ENCODE data around the gene IL10RA. TPM values are rescaled to one million over a fixed set of nuclear protein-coding genes. Genes with fewer than 3 reads are reported as not detected.
"Not testable (repeated sequence)": the region's sequence is repeated elsewhere in the genome, so short reads cannot be mapped to it uniquely, and the experiment has no call there.

Gene IL10RA
- total RNA-seq, 1 experiment from 2014 or later: 0.29 TPM

GRCh38 chr11:118007040-118007439 is 20.8 kb downstream of the IL10RA start:
- DNase-seq (ENCODE audit: low read depth): no peak

- DNase-seq (ENCODE audit: low read depth): not testable (repeated sequence)
These were observed 21.5 kb downstream of the IL10RA start for GRCh38 chr11:118007563-118008270.

DNA sequence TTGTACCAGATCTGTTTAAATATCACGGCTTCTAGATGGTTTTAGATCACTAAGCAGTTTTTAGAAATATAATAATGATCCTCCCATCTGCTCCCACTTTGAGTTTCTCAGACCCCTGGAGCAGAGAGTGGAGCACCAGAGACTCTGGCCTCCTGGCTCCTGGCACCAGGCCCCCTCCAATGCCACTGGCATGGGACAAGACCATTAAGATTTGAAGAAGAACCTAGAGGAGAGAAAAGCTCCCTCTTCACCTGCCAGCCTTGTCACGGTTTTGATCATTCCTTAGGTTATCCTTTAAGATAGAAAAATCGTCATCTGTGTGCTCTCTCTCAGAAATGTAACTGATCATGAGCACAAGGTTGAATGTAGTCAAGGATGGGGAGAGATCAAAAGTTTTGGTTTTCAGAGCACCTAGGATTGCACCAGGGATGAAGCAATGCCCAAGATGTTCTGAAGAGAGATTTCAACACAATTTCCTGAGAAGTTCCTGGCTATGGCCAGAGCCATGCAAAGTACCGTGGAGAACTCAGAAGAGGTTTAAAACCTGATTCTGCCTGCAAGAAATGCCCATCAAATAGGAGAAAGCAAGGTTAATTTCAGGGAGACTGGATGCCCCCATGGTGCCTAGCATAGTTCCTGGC is 22.2 kb downstream of the IL10RA start:
- DNase-seq (ENCODE audit: low read depth): no peak

DNA sequence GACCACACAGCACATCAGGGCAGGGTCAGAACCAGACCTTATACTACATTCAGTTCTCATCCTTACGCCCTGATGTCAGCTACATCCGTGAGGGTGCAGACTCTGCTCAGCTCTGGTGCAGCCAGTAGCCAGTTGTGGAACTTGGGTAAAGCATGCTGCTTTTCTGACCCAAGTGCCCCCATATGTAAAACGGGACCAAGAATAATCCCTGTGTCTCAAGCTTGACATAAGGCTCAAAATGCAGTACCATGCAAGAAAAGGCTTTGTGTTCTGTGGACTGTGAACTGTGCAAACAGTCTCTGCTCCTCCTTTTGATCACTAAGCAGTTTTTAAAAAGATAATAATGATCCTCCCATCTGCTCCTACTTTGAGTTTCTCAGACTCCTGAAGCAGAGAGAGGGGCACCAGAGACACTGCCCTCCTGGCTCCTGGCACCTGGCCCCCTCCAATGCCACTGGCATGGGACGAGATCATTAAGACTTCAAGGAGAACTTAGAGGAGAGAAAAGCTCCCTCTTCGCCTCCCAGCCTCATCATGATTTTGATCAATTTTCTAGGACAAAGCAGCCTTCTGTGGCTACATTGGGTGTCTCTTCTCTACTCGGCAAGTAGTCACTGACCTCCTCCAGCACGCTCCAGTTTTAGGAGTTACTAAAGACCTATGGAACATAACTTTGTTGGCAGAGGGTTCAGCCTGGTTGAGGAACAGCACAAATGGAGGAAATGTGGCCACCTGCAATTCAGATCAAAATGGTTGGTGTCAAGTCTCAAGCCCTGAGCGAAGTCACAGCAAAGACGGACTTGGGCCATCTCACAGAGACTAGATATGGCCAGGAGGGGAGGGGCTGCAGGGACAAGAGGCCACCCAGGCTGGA is 23.9 kb downstream of the IL10RA start:
- no peak for DNase-seq (ENCODE audit: low read depth)

DNA sequence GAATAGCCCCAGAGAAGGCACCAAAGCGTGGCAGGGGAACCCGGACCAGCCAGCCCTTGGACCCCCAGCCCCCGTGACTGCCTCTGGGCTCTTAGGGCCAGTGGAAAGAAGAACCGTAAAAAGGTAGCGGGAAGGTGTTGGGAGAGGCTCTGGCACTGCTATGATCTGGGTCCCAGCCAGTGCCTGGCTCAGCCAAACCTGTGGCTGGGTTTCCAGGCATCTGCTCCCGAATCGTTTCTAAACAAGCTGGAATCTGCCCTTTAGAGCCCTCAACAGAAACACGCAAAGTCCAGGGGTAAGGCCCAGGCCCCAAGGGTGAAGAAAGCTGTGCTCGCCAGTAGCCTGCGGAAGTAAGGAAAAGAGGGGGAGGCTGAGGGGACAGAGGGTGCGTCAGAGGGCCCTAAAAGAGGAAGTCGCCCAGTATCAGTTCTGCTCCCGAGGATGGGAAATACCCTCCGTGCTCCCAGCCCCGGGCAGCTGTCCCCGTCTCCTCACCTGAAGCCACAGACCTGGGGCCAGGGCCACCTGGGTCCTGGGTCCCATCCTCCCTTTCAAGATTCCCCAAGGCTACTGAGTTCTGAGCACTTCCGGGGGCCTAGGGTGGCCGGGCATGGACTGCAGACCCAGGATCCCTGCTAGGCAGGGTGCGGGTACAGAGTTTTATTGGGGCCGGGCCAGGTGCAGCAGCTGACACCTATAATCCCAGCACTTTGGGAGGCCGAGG is 24.7 kb downstream of the IL10RA start:
- no peak for DNase-seq (ENCODE audit: low read depth)

- peak; percentile 28 for DNase-seq (ENCODE audit: low read depth)
These were observed 26.0 kb downstream of the IL10RA start for GRCh38 chr11:118012083-118012669.

- no peak for DNase-seq (ENCODE audit: low read depth)
These were observed 27.8 kb downstream of the IL10RA start for GRCh38 chr11:118014022-118014421.

GRCh38 chr11:118015385-118015841 is 29.2 kb downstream of the IL10RA start:
- DNase-seq (ENCODE audit: low read depth): no peak

GRCh38 chr11:118016104-118016503 is 29.9 kb downstream of the IL10RA start:
- DNase-seq (ENCODE audit: low read depth): no peak

DNA sequence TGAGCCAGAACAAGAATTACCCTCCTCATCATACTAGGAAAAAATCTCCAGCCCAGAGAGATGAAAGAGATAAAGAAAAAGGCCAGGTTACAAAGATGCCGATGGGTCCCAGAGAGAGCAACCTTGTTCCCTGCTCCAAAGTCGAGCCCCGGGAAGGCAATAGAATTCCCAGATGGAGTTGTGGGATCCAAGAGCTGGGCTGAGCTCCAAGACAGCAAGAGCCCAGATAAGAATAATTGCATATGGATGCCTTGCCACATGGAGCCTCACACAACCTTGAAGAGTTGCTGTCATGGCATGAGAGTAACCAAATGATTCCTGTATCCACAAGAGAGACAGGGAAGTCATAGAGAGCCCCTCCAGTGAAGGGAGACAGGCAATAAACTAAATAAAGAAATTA is 30.9 kb downstream of the IL10RA start:
- DNase-seq (ENCODE audit: low read depth): no peak

GRCh38 chr11:118017631-118018315 is 31.6 kb downstream of the IL10RA start:
- DNase-seq (ENCODE audit: low read depth): no peak

DNA sequence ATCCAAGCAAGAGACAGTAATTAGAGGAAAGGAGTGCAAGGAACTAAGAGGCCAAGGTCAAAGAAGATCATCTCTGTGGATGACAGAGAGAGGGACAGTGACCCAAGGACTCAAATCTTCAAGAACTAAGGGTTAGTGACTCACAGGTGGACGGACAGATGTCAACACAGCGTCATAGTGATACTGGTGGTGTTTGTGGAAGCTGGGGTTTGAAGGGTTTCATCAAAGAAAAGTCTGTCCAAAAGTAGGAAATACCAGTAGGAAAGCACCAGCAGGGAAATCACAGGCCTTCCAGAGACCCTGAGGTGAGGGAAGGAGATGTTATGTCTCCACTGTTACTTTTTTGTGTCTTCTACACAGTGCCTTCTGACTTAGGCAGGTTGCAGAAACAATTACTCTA is 32.2 kb downstream of the IL10RA start:
- DNase-seq (ENCODE audit: low read depth): no peak

- no peak for DNase-seq (ENCODE audit: low read depth)
These were observed 35.0 kb downstream of the IL10RA start for GRCh38 chr11:118021146-118021545.

DNA sequence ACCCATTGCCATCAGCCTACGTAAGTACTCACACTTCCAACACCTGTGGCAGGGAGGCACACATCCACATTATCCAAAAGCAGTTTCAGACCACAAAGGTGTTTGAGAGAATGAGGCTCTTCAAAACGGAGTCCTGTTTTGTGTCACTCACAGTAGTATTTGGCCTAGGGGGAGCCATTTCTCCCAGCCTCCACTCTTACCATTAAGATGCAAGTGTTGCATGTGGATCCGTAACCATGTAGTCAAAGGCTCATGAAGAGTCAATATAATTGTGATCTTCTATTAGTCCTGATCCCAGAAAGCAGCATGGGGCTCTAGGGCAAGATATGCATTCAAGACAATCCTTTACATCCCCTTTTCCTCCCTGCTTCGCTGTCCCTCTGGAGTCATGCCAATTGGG is 41.5 kb downstream of the IL10RA start:
- no peak for DNase-seq (ENCODE audit: low read depth)

DNA sequence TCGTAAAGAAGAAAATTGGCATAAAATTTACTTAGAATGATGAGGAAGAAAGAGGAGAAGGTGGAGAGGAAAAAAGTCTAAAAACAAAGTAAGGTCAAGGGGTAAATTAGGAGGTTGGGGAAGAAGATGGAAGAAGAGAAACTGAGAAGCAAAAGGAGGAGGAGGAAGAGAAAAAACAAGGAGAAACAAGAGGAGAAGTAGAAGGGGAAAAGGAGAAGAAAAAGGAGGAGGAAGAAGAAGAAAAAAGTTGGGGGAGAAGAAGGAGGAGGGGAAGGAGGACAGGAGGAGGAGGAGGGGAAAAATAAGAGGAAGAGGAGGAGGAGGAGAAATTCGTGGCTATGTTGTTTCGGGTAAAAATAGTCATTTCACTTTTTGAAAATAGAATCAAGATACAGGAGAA is 42.4 kb downstream of the IL10RA start:
- no peak for DNase-seq (ENCODE audit: low read depth)

DNA sequence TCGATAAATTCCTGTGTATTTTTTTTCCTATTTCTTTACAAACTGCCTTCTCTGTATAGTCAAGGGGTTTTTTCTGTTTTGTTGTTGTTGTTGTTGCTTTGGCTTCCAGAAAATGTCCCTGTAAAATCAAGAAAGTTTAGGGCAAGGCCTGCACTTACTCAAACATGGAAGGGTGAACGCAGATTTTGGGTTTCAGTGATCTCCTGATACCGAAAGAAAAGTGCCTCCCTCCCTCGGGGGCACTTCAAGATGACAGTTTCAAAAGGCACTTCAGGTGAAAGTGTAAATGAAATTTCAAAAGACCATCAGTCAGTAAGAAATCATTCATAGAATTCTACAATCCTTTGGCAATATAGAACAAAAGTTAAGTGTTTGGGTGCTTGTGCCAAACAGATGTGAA is 47.2 kb downstream of the IL10RA start:
- DNase-seq (ENCODE audit: low read depth): no peak

DNA sequence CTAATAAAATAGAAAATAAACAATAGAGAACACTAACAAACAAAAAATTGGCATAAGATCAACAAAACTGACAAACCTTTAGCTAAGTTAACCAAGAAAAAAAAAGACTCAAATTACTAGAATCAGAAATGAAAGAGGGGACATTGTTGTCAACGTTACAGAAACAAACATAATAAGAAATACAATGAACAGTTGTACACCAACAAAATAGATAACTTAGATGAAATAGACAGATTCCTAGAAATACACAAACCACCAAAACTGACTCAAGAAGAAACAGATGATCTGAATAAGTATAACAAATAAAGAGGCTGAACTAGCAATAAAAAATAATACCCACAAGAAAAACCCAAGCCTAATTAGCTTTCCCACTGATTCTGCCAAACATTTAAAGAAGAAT is 55.9 kb downstream of the IL10RA start:
- no peak for DNase-seq (ENCODE audit: low read depth)

DNA sequence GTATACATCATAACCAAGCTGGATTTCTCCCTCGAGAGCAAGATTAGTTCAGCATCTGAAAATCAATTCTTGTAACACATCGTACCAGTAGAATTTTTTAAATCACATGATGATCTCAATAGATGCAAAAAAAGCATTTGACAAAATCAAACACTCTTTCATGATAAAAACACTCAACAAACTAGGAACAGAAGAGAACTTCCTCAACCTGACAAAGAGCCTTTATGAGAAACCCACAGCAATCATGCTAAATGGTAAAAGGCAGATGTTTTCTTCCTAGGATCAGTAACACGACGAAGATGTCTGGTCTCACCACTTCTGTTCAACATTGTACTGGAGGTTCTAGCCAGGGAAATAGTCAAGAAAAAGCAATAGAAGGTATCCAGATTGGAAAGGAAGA is 56.6 kb downstream of the IL10RA start:
- DNase-seq (ENCODE audit: low read depth): no peak

- no peak for DNase-seq (ENCODE audit: low read depth)
These were observed 59.0 kb downstream of the IL10RA start for GRCh38 chr11:118045191-118045590.

- no peak for DNase-seq (ENCODE audit: low read depth)
These were observed 60.1 kb downstream of the IL10RA start for GRCh38 chr11:118046051-118046963.

All from Daoy (cell line).